ENCODE measurements around the gene LACTBL1. TPM values are rescaled to one million over a fixed set of nuclear protein-coding genes. Genes with fewer than 3 reads are reported as not detected.
"Not testable (repeated sequence)": the region's sequence is repeated elsewhere in the genome, so short reads cannot be mapped to it uniquely, and the experiment has no call there.

Gene LACTBL1
- total RNA-seq, 2 donors from 2014 or later = not detected

DNA sequence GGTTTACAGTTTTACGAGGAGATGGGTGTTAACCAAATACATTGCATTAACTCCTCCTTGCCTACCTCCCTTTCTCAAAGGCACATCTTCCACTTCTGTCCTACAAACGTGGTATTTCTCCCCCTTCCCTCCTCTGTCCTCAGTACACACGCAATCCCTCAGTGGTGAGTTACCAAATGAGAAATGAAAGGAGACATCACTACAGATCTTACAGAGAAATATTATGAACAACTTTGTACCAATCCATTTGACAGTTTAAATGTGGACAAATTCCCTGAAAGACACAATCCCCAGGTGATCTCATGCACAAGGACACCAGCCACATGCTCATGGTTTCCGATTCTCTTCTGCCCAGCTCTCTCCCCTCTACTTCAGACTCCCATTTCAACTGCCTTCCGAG, 6.4 kb downstream of the LACTBL1 start:
- ATAC-seq (replicated peaks) = no peak
- H3K9me3 Mint-ChIP-seq = no peaks in the 10 kb centered on the region
- H3K27me3 Mint-ChIP-seq = peaks cover 31% of the 10 kb centered on the region
- H3K27ac Mint-ChIP-seq = no peak overlapping the region
- no peaks in the 10 kb centered on the region for H3K36me3 Mint-ChIP-seq (ENCODE audit: low read depth)
- H3K4me3 Mint-ChIP-seq = no peak overlapping the region
- no peaks in the 10 kb centered on the region for H3K4me1 Mint-ChIP-seq

DNA sequence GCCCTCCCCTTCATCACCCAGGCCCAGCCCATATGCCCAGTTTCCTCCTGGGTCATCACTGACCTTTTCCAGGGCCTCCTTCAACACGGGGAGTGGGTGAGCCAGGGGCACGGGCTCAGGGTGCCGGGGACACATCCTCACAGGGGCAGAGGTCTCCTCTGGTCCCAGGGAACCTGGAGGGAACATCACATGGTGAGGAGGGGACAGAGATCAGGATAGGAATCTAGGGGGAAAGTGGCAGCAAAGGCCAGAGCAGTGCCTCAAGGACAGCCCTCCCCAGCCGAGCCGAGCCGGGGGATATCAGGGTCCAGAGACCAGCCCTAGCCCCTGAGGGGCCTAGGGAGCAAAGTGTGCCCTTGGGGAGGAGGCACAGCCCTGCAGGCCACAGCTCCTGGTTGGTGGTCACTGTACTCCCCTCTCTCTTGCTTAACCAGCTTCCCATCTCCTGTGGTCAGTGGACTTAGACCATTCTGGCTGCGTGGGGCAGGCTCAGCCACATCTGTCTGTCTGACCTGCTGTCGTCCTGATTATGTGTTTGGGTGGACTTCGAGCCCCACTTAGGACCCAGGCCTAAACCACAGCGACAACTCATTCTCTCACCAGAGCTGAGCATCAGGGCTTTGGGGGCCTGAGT, 9.5 kb downstream of the LACTBL1 start:
- Mint-ChIP-seq H3K27me3 (peaks cover 9% of the 10 kb centered on the region), H3K36me3 (ENCODE audit: low read depth) (no peaks in the 10 kb centered on the region), H3K9me3 (no peaks in the 10 kb centered on the region), H3K4me1 (no peaks in the 10 kb centered on the region), H3K27ac (no peak overlapping the region), H3K4me3 (no peak overlapping the region)
- no peak for ATAC-seq (replicated peaks)

DNA sequence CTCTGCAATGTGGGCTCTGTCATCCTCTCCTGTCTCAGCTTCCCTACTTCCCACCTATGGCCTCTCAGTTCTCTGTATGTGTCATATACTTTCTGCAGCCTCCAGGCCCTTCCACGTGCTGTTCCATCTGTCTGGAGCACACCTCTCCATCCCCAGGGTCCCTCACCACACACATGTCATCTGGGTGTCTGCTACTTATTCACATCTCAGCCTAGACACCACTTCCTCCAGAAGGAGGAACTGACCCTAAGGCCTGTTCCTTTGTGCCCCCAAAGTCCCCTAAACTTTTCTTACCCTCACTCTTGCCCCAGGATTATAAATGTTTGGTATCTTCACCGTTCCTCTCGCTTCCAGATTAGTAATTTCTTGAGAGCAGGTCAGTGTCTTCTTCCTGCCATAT, 10.1 kb downstream of the LACTBL1 start:
- no peaks in the 10 kb centered on the region for H3K9me3 Mint-ChIP-seq
- H3K27ac Mint-ChIP-seq = no peak overlapping the region
- peaks cover 4% of the 10 kb centered on the region for H3K27me3 Mint-ChIP-seq
- no peaks in the 10 kb centered on the region for H3K4me1 Mint-ChIP-seq
- H3K4me3 Mint-ChIP-seq = no peak overlapping the region
- H3K36me3 Mint-ChIP-seq (ENCODE audit: low read depth) = no peaks in the 10 kb centered on the region
- no peak for ATAC-seq (replicated peaks)

DNA sequence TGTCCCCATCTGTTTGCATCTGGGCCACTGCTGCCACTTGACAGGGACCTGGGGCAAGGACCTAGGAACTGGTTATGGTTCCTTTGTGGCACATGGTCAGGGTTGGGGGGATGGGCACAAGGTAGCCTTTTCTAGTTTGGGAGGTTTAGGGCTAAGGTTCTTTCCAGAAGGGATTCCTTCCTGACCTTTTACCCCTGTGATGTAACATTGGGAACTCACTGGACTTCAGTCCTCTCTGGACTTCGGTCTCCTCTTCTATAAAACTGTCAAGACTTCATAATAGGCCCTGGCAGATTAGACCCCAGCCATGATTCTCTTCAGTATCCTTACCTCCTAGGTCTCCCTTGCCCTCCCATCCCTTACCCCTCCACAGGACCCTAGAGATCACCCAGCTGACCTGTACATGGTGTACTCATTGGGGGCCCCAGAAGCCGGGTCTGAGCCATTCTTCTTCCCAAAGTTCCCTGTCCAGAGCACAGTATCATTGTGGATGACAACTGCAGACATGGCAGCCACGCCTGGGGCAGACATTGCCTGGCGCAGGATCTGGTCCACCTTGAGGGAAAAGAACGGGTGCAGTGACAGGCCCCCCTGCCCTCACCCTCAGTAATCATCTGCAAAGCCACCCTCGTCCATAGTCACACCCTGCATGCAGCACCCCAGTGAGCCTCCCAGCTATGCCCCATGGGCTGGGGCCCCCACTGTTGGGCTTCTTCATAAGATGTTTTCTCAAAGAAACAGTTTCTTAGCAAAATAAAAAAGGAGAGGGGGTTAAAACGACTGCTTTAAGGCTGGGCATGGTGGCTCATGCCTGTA, 12.9 kb downstream of the LACTBL1 start:
- Mint-ChIP-seq H3K4me3 (no peak overlapping the region), H3K4me1 (no peaks in the 10 kb centered on the region), H3K9me3 (no peaks in the 10 kb centered on the region), H3K36me3 (ENCODE audit: low read depth) (no peaks in the 10 kb centered on the region), H3K27me3 (no peaks in the 10 kb centered on the region), H3K27ac (no peak overlapping the region)
- no peak for ATAC-seq (replicated peaks)

DNA sequence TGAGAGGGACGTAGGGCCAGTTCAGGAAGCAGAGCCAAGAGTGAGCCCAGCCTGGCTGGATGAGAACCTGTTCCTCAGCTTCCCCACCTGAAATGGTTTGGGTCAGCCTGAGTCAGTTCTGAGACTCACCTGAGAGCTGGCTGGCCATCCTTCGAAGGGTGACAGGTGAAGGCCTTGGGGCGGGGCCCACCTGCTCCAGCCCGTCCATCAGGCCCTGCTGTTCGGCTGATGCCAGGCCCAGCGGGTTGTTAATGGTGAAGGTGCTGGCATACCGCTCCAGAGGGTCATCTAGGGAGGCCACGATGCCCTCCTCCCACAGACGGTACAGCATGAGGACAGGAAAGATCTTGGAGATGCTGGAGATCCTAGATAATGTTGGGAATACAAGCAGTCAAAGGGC, 14.1 kb downstream of the LACTBL1 start:
- peaks cover 5% of the 10 kb centered on the region for H3K27me3 Mint-ChIP-seq
- H3K36me3 Mint-ChIP-seq (ENCODE audit: low read depth) = no peaks in the 10 kb centered on the region
- no peaks in the 10 kb centered on the region for H3K4me1 Mint-ChIP-seq
- ATAC-seq (replicated peaks) = no peak
- no peaks in the 10 kb centered on the region for H3K9me3 Mint-ChIP-seq
- H3K4me3 Mint-ChIP-seq = no peak overlapping the region
- H3K27ac Mint-ChIP-seq = no peak overlapping the region

DNA sequence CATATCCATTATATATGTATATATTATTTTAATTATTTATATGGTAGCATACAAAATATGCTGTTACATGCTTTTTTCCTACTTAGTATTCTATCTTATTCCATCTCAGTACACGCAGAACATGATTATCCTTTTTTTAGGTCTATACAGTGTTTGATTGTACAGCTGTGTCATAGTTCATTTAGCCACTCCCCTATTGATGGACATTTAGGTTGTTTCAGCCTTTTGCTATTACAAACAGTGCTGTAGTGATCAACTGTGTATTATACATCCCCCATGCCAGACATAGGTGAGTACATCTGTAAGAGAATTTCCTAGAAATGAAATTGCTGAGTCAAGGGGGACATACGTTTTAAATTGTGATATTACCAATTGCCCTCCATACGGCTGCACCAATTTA, 15.6 kb downstream of the LACTBL1 start:
- ATAC-seq (replicated peaks) = no peak
- Mint-ChIP-seq H3K36me3 (ENCODE audit: low read depth) (no peaks in the 10 kb centered on the region), H3K9me3 (no peaks in the 10 kb centered on the region), H3K27ac (no peak overlapping the region), H3K4me1 (no peaks in the 10 kb centered on the region), H3K4me3 (no peak overlapping the region), H3K27me3 (peaks cover 5% of the 10 kb centered on the region)

DNA sequence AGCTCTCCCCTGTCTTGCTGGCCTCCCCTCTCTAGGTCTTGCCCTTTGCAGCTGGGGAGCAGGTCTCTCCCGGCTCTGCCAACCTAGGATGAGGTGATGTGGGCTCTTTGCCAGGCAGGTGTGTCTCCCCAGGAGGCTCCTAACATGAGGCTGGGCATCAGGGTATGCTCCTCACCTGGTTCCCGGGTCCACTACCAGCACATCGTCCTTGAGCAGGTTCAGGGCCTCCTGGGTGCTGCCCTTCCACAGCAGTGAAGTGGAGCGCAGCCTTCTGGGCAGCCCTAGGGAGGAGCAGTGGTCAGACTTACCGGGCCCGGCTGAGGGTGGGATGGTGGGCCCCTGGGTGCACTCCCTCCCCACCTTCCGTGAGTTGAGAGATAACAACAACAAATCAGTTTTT, 17.5 kb downstream of the LACTBL1 start:
- Mint-ChIP-seq H3K27ac (no peak overlapping the region), H3K9me3 (no peaks in the 10 kb centered on the region), H3K4me1 (no peaks in the 10 kb centered on the region), H3K36me3 (ENCODE audit: low read depth) (no peaks in the 10 kb centered on the region), H3K27me3 (peaks cover 12% of the 10 kb centered on the region), H3K4me3 (no peak overlapping the region)
- no peak for ATAC-seq (replicated peaks)

DNA sequence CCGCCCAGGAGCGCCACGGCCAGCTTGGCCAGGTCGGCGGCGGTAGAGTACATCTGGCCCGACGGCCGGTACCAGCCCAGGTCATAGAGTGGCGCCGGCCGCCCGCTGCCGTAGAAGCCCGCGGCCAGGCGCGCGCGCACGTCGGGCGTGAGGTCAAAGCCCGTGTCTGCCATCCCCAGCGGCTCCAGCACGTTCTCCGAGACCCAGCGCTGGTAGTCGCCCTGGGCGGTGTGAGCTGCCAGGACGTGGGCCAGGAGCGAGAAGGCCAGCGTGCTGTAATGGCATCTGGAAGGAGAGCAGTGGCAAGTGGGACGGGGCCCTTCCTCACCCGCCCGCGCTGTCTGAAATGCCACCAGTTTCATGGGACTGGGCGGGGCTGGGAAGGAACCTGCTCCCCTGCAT, 18.9 kb downstream of the LACTBL1 start:
- ATAC-seq (replicated peaks) = no peak
- Mint-ChIP-seq H3K9me3 (no peaks in the 10 kb centered on the region), H3K36me3 (ENCODE audit: low read depth) (no peaks in the 10 kb centered on the region), H3K27me3 (peaks cover 18% of the 10 kb centered on the region), H3K4me3 (no peak overlapping the region), H3K4me1 (no peaks in the 10 kb centered on the region), H3K27ac (no peak overlapping the region)

DNA sequence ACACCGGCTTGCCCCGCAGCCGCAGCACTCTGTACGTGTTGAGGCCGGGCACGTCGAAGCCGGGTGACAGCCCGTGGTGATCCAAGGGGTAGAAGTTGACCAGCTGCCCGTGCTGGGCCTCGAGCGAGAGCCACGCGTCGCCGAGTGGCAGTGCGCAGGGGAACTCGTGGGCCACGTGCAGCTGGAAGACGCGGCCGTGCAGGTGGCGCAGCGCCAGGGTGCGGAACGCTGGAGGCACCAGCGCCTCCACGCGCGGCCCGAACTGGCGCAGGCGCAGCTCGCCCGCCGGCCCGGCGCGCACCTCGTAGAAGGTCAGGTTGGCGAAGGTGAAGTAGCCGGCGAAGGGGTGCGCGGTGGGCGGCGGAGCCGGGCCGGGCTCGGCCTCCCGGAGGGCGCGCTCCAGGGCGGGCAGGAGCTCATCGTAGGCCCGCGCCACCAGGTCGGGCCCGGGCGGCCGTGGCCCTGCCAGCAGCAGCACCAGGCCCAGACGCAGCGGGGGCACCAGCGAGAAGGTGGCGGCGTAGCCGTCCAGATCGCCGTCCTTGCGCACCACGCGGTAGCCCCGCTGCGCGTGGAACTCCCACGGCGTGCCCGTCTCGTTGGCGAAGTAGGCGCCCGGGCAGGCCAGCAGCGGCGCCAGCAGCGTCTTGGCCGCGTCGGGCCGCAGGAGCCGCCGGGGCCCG, 19.5 kb downstream of the LACTBL1 start:
- no peaks in the 10 kb centered on the region for H3K36me3 Mint-ChIP-seq (ENCODE audit: low read depth)
- H3K4me1 Mint-ChIP-seq = no peaks in the 10 kb centered on the region
- no peaks in the 10 kb centered on the region for H3K9me3 Mint-ChIP-seq
- H3K27me3 Mint-ChIP-seq = peaks cover 23% of the 10 kb centered on the region
- no peak for ATAC-seq (replicated peaks)
- no peak overlapping the region for H3K27ac Mint-ChIP-seq
- no peak overlapping the region for H3K4me3 Mint-ChIP-seq

DNA sequence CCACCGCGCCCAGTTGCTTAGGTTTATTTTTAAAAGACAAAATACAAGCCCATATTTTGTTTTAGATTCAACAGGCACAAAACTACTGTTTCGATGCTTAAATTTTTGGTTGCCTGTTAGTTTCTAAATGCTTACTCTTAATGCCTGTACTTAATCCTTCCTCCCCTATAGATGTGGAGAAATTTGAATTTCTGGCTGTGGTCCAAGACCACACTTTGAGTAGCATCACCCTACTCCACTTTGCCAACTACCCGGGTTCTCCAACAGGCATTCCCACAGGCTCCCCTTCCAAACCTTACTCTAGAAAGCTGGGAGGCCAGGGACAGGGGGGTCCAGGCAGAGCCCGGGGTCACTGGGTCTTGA, 20.0 kb downstream of the LACTBL1 start:
- no peaks in the 10 kb centered on the region for H3K4me1 Mint-ChIP-seq
- no peaks in the 10 kb centered on the region for H3K36me3 Mint-ChIP-seq (ENCODE audit: low read depth)
- no peak overlapping the region for H3K27ac Mint-ChIP-seq
- no peaks in the 10 kb centered on the region for H3K9me3 Mint-ChIP-seq
- H3K4me3 Mint-ChIP-seq = no peak overlapping the region
- peaks cover 25% of the 10 kb centered on the region for H3K27me3 Mint-ChIP-seq
- no peak for ATAC-seq (replicated peaks)

DNA sequence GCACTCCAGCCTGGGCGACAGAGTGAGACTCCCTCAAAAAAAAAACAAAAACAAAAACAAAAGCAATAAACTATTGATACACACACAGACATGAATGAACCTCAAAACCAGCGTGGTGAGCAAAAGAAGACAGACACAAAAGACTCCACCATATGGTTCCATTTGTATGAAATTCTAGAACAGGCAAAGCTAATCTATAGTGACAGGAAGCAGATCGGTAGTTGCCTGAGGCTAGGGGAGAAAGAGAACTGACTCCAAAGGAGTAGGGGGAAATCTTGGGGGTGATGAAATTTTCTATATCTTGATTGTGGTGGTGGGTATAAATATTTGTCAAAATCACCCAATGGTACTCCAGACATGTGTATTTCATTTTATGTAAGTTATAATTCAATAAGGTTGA, 20.9 kb downstream of the LACTBL1 start:
- Mint-ChIP-seq H3K4me3 (no peak overlapping the region), H3K4me1 (no peaks in the 10 kb centered on the region), H3K9me3 (no peaks in the 10 kb centered on the region), H3K27me3 (peaks cover 25% of the 10 kb centered on the region), H3K36me3 (ENCODE audit: low read depth) (no peaks in the 10 kb centered on the region), H3K27ac (no peak overlapping the region)
- no peak for ATAC-seq (replicated peaks)

DNA sequence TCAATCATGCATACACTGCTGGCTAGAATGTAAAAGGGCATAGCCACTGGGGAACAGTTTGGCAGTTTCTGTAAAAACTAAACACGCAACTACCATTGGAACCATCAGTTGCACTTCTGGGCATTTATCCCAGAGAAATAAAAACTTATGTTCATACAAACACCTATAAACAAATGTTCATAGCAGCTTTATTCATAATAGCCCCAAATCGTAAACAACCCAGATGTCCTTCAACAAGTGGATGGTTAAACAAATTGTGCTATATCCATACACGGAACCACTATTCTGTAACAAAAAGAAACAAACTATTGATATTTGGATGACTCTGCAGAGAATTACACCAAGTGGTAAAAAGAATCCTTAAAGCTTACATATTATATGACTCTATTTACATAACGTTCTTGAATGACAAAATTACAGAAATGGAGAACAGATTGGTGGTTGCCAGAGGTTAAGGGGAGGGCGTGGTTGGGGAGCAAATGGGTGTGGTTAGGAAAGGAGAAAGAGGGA, 22.8 kb downstream of the LACTBL1 start:
- no peak for ATAC-seq (replicated peaks)
- no peaks in the 10 kb centered on the region for H3K4me1 Mint-ChIP-seq
- H3K27me3 Mint-ChIP-seq = peaks cover 25% of the 10 kb centered on the region
- no peak overlapping the region for H3K4me3 Mint-ChIP-seq
- H3K27ac Mint-ChIP-seq = no peak overlapping the region
- H3K9me3 Mint-ChIP-seq = no peaks in the 10 kb centered on the region
- no peaks in the 10 kb centered on the region for H3K36me3 Mint-ChIP-seq (ENCODE audit: low read depth)

DNA sequence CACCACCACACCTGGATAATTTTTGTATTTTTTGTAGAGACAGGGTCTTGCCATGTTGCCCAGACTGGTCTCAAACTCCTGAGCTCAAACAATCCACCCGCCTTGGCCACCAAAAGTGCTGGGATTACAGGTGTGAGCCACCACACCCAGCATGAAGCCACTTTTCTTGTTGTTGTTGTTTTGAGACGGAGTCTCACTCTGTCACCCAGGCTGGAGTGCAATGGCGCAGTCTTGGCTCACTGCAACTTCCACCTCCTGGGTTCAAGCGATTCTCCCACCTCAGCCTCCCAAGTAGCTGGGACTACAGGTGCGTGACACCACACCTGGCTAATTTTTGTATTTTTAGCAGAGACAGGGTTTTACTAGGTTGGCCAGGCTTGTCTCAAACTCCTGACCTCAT, 27.5 kb downstream of the LACTBL1 start:
- H3K9me3 Mint-ChIP-seq; H3K4me3 Mint-ChIP-seq; H3K36me3 Mint-ChIP-seq (ENCODE audit: low read depth); H3K27ac Mint-ChIP-seq; ATAC-seq (replicated peaks); H3K4me1 Mint-ChIP-seq: not testable (repeated sequence)
- peaks cover 22% of the 10 kb centered on the region for H3K27me3 Mint-ChIP-seq

DNA sequence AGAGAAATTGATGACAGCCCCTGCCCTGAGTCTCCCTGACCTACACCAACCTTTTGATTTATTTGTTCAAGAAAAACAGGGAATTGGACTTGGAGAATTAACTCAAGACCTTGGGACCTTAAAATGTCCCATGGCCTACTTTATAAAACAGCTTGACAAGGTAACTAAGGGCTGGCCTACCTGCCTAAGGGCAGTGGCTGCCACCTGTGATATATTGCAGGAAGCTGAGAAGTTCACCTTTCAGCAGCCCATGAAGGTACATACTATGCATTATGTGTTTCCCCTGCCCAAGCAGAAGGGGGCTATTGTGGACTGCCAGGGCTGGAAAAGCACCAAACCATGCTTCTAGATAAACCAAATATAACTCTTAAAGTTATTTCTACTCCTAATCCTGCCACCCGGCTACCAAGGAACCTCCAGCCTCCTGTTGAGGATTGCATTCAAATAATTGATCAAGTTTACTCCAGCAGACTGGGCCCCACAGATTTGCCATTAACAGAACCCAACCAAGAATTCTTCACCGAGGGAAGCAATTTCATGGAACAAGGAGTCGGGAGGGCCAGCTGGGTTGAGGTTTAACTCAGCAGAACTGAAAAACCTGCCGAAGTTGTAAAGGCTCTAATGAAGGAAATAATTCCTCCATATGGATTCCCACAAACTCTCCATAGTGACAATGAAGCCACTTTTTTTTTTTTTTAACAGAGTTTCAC, 28.2 kb downstream of the LACTBL1 start:
- ATAC-seq (replicated peaks) = no peak
- no peak overlapping the region for H3K27ac Mint-ChIP-seq
- no peak overlapping the region for H3K4me3 Mint-ChIP-seq
- H3K4me1 Mint-ChIP-seq = no peaks in the 10 kb centered on the region
- H3K27me3 Mint-ChIP-seq = peaks cover 18% of the 10 kb centered on the region
- H3K9me3 Mint-ChIP-seq = peaks cover 4% of the 10 kb centered on the region
- H3K36me3 Mint-ChIP-seq (ENCODE audit: low read depth) = no peaks in the 10 kb centered on the region
